GM18517 (cell line): Measurements from ENCODE around the gene UQCRC1.

Experiments
- ATAC-seq: cut with Tn5 transposase; IDR thresholded peaks from one replicate; pipeline ENCODE4 v1.9.1; 2021; ENCODE audit warnings: mild to moderate bottlenecking, moderate library complexity; ENCODE audit not compliant: unreplicated experiment

The UQCRC1 gene

DNA sequence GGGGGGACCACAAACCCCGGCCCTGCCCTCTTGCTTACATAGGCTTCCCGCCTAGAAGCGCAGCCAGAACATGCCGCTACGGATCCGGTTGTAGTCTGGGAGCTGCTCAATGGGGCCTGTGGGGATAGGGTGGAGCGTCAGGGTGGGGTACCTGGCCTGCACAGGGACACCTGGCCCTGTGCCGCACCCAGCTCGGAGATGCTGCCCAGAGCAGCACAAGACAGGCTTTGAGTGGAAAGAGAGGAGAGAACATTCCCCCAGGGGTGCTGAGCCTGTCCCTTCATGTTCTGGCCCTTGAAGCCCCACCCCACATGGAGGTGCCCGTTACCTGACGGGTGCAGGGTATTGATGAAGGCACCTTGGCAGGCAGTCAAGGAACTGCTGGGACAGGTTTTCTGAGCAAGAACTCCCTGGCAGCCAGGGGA, 10.4 kb downstream of the UQCRC1 start:
- ATAC-seq: no peak

DNA sequence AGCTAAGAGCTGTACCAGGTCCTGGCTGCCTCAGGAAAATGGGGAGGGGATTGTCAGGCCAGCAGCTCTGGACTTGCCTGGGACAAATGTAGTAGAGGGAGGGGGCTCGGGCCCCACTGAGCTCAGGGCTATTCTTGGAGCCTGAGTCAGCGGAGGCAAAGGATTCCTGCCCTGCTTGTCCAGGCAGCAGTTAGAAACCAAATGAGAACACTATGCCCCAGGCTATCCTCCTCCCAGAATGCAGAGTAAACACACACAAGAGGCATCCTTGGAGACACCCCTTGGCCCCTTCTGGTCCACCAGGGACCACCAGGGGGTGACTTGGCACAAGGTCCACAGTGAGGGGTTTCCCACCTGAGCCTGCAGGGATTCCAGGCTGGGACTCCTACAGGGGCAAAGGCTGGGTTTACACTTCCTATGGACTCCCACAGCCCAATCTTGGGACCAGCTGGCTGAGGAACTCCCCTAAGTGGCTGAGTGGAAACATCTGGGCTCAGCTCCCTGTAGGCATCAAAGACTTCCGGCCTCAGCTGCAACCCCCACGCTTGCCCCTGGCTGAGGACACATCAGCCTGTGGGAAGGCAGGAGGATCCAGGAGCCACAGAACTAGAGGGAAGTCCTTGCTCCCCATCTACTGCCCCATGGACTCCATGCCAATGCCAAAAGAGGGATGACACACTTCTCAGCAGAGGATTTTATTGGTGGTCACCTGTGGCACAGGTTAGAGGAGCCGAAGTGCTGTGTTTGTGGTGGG, 10.9 kb downstream of the UQCRC1 start:
- ATAC-seq: no peak

DNA sequence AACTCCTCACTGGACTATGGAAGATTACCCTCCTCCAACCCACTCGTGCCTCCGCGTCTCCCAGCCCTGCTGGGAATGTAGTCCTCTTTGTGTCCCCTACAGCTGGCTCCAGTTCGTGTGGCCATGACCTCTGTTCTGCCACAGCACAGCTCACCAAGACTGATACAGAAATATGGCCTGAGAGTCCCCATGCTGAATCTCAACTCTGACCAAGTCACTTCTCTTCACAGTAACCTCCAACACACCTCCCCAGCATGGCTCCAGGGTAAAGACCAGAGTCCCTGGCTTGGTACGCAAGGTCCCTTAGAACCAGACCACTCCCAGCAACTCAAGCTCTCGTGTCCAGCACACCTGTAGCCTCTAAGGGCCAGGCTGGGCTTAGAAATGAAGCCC, 12.0 kb downstream of the UQCRC1 start:
- ATAC-seq: no peak

DNA sequence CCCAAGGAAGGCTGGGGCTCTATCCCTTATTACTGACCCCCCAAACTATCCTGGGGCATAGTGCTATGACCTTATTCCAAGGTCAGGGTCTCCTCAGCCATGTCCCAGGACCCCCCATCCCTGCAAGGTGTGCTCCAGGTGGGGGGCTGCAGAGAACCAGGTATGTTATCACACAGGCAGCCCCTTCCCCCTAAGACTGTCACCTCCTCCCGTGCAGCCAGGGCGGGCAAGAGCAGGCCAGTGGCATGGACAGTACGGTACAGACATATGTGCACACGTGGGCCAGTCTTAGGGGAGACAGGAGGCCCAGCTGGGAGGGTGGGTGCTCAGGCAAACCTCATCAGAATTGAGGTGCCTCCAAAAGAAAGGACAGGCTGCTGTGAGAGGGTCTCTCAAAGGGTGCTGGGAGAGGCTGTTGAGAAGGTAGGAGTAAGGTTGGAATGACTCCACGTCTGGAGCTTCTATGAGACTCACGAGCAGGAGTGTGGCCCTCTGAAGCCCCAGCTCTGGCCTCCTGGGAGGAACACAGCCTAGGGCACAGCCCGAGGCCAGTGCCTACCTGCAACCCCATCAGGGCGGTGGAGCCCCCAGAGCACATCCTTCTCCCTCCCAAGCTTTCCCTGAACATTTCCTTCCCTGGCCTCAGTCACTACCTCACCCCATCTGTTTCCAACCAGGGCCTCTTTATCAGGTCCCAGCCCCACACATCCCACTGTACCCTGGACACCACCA, 12.6 kb downstream of the UQCRC1 start:
- no peak for ATAC-seq

DNA sequence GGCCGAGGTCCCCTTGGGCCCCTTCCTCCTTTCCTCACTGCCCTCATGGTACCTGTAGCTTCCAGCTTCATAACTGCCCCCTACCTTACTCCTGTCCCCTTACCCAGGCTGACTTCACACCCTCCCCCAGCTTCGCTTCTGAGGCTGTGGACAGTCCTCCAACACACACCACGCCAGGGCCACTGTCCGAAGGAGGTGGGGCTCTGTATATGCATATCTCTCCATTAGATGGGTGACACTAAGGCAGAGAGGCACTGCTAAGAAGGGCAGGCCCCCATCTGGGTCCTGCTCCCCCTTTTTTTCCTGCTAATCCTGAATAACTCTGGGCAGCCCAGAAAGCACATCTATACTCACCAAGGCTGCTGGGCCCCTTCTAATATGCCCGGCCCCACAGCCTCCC, 13.3 kb downstream of the UQCRC1 start:
- ATAC-seq: no peak

DNA sequence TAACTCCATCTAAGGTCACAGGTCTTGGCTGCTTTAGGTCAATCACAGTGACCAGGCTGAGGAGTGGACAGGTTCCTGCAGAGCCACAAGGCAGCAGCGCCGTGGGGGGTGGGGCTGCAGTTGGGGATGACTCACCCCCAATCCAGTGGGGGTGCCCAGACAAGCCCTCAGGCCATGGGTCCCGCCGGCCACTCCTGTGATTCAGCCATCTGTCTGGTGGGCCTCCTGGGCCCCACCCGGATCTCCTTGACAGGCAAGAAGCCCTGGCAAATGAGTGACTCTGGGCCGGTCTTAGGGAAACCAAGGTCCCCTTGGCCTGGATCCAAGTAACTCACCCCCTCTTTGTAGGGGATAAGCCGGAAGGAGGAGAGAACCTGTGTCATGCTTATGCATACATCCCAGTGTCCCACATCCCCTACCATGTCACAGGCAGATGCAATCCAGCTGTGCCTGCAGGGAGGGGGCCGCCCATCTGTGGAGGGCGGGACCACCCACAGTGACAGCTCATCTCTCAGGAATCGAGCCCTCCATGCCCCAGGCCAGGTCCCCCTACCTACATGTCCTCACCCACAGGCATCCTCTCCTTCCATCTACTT, 13.8 kb downstream of the UQCRC1 start:
- no peak for ATAC-seq

DNA sequence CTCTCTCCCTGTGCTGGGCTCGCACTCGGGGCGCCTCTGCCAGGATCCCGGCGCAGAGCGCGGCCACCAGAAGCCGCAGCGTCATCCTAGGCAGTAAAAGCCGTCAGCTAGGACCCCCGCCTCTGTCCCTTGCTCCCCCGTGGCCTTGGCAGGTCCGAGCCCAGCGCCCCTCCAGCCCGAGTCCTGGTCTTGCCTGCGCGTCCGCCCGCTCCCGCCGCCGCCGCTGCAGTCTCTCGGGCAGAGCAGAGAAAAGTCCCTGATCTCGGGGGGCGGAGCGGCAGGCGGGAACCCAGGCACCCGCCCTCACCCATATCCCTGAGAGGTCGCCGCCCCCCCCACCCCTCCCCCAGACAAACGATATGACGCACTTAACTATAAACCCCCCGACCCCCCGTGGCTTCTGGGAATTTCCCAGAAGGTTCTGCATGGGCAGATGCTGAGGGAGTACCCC, 14.3 kb downstream of the UQCRC1 start, which contains the start of gene COL7A1:
Gene COL7A1 (minus strand): TSS at position 255 of the 451 bp plus-strand sequence. CDS start 170 bp downstream, at position 85.
- ATAC-seq: no peak

DNA sequence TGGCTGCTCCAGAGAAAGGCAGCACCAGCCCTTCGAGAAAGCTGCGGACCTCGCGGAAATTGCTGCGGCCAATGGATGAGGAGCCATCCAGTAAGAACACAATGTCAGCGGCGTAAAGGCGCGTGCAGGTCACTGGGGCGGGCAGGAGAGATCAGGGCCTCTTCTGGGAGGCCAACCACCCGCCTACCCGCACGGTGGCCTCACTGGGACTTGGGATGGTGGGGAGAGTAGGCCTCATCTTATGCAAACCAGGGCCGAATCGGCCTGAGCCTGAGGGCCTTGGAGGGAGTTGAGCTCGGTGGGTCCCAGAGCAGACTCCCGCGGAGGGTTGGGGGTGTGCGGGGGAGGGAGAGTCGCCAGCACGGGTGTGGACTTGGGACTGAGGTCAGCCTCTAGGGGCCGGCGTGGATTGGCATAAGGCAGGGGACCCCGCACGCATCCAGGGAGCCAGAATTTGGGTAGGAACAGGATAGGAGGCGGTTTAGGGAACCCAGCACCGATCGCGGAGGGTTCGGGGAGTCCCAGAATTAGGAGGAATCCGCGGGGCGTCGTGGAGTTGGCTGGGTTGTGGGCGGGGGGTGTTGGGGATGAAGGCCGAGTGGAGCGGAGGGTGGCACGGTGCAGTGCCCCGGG, 14.9 kb downstream of the UQCRC1 start:
- ATAC-seq: no peak

DNA sequence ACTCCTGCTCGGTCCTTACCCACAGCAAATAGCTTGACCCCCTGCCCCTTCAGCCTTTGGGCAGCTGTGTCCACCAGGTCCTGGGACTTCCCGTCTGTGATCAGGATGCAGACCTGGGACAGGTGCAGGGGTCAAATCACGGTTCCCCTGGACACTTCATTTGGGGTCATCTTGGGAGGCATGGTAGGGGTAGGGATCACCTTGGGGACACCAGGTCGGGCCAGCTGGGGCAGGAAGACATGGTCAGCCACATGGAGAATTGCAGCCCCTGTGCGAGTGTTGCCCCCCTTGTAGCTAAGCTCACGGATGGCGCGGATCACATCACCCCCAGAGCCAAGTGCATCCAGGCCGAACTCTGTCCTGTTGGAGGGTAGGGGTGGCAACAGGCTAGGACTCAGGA, 16.1 kb downstream of the UQCRC1 start:
- ATAC-seq: no peak

DNA sequence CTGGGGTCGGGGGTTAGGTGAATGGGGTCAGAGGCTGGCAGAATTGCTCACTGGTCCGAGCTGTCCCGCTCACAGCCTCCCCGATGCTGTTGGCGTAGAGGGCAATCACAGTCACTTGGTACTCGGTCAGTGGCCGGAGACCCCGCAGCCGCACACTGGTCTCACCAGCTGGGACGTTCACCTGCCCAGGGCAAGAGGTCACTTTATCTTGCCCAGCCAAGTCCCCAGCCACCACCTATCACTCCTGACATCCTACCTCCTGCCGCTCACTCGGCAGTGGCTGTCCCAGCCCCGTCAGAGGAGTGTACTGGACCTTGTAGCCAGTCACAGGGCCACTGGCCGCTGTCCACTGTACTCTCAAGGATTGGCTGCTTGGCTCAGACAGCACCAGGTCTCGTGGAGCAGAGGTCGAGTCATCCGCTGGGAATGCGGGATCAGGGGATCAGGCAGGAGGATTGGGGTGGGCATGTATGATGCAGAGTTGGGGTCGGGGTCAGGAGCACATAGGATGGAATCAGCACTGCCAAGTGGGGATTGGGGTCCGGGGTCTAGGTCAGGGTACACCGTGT, 16.8 kb downstream of the UQCRC1 start:
- ATAC-seq: no peak

DNA sequence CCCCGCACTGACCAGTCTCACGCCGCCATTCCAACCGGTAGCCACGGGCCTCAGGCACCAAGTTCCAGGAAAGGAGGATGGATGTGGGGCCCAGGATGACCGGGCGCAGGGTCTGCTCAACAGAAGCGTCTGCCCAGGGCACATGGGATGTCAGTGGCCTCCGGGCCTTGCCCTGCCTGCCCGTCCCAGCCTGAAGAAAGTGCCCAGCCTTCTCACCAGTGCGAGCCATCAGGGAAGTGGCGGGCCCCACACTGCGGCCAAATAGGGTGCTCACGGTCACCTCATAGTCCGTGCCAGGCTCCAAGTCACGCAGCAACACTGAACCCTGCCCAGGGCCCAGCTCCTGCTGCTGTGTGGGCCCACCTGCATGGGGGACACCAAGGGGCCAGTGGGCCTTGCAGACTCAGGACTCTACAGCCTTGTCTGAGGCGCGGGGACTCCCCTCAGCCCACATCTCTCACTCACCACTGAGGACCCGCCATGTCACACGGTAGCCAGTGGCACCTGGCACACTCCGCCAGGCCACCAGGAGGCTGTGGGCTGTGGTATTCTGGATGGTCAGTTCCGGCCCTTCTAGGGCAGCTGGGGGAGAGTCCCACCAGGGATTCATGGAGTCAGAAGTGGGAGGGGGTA, 17.4 kb downstream of the UQCRC1 start:
- ATAC-seq: no peak

DNA sequence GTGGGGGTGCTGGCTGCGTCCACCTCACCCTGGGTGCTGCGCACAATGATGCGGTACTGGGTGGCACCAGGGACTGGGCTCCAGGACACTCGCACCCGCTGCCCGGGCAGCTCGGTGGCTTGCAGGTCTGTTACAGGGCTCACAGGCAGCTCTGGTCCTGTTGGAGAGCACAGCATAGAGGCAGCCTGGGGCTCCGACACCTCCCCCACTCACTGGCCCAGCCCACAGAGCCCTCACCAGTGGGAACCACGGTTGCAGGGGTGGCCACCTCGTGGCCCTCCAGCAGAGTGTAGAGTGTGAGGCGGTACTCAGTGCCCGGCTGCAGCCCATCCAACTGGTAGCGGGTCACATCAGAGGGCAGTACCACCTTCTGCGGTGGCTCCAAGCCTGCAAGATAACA, 18.0 kb downstream of the UQCRC1 start:
- no peak for ATAC-seq

DNA sequence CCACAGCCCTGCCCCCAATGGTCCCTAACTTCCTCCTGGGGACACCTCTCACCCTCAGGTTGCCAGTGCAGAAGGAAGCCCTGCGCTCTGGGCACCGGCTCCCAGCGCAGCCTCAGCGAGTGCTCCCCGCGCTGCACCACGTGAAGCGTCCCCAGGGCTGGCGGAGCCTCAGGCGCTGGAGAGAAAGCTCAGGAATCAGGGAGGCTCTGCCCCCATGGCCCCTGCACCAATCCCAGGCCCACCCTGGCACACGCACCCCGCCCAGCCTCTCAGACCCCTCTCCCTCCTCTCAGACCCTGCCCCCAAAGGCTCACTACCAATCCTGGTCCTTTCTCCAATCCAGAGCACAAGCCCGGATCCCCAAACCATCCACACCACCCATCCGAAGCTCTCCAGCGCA, 21.2 kb downstream of the UQCRC1 start:
- ATAC-seq: no peak

DNA sequence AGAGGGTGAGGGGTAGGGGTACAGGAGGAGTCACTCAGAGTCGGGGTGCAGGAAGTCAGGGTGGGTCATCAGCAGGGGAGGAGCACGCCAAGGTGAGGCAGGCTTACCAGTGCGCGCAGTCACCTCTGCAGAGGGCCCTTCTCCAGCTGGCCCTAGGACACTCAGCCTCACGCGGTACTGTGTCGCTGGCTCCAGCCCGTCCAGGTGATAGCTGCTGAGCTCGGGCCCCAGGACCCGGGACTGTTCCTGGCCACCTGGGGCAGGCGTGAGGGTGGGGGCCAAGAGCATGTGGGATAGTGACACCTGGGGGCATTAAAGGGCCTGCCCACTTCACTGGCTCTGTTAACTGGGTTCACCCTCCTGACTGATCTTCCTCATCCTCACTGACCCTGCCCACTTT, 21.8 kb downstream of the UQCRC1 start:
- no peak for ATAC-seq

DNA sequence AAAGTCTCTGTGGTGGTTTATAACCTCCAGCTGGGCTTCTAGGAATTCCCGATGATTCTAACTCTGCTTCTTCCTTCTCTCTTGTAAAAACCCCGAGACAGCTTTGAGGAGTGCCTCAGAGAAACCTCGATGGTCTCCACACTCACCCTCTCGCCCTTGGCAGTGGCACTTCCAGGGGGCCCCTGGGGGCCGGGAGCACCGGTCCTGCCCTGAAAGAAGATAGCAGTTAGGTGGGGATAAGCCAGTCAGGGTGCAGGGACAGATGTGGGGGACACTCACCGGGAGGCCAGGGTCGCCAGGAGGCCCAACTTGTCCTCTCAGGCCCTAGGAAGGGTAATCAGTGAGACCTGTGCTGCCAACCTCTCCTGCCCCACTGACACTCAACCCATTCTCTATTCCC, 24.0 kb downstream of the UQCRC1 start:
- no peak for ATAC-seq

DNA sequence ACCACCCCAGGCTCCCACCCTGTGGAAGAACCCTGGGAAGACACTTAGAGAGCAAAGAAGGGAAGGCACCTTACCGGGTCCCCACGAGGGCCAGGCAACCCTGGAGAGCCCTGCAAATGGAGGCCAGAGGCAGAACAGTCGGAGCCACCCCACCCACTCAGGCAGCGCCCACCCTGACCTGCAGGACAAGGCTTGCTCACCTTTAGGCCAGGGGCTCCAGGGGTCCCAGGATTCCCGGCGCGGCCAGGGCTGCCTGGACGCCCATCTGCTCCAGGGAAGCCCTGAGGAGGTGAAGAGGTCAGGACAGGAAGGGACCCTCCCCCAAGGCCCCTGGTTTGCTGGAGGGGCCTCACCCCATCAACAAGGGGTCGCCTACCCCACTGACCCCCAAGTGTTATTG, 24.6 kb downstream of the UQCRC1 start:
- ATAC-seq: no peak

DNA sequence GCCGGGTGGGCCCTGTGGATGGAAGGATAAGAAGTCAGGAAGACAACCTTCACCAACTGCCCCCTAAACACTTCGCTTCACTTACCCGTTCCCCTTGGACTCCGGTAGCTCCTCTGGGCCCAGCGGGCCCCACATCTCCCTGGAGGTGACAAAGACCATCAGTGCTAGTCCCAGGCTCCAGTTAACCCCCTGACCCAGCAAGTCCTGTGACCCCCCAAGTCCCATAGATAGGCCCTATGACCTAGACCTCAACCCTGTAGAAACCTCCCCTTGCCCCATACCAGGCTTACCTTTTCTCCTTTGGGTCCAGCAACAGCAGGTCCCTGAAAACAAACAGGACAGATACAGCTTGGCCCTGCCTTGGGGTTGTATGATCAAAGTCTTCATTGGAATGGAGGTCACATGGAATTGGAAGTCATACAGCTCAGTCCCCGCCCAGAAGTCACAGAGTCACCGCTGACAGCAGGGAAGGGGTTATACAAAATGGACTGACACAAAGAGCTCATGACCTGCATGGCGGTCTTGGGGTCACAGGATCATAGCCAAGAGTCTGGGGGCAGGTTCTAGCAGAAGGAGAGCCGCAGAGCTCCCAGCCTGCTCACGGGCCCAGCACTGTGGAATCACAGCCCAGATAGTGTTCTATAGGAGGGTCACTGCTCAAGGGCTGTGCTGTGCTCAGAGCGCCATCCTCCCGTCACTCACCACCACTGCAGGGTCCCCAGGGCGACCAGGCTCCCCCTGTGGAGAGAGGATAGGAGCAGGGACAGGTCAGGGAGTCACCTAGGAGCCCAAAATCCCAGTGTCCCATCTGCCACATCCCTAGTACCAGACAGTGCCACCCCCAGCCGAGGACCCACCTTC, 27.6 kb downstream of the UQCRC1 start:
- no peak for ATAC-seq

DNA sequence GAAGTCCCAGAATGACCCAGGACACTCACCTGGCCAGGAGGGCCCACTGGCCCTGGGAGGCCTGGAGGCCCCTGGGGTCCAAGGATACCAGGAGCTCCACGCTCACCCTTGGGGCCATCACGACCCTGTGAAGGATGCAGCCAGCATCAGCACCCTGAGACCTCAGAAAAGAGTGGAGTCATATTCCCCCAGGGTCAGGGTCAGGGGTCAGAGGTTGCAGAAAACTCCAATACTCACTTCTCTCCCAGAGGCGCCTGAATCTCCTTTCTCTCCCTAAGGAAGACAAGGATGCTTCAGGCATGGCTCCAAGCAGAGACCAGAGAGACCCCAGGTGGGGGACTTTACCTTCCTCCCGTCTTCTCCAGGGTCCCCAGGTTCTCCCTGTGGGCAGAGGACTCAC, 32.8 kb downstream of the UQCRC1 start:
- no peak for ATAC-seq

DNA sequence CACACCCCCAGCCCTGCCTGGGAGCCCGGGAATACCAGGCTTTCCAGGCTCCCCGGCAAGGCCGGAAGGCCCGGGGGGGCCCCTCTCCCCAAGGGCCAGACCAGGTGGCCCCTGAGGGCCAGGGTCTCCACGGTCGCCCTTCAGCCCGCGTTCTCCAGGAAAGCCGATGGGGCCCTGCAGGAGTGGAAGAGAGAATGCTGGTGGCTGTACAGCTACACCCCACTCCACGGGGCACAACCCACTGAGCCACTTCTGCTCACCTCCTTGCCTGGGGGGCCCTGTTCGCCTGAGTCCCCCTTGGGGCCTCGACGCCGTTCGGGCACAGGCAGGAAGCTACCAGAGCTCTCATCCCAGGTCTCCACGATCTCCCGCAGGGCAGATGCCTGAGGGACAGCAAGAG, 34.1 kb downstream of the UQCRC1 start:
- ATAC-seq: no peak
